AG04450 (cell line): ENCODE results near the gene DVL3. TPM values are rescaled to one million over a fixed set of nuclear protein-coding genes. Genes with fewer than 3 reads are reported as not detected.

ENCODE experiments used
- CTCF ChIA-PET: fragments of 300-600, 350-600 bp; formaldehyde crosslinking; extraction: SDS; loops from one replicate; lab custom pipeline; 2022; ENCODE audit warnings: antibody characterized with exemption, inconsistent platforms; lab: Charles Lee
- POLR2A ChIA-PET: fragments of 350-600 bp; formaldehyde crosslinking; extraction: SDS; loops from one replicate; lab custom pipeline; 2021; ENCODE audit warnings: antibody characterized with exemption, inconsistent platforms; lab: Yijun Ruan, JAX
- DNase-seq: peaks from one replicate; pipeline ENCODE4 v3.0.0-alpha.2; 2011; ENCODE audit warnings: low read depth, low spot score
- H3K27ac ChIP-seq: one replicate; pipeline ENCODE4 v1.5.1; 2012; ENCODE audit warnings: low read depth, low read length, control low read depth
- H3K27me3 ChIP-seq: one replicate; pipeline ENCODE4 v1.6.0; 2012; ENCODE audit warnings: low read length; ENCODE audit not compliant: control insufficient read depth, insufficient read depth
- H3K4me3 ChIP-seq: 2 replicates; pipeline ENCODE4 v1.5.1; 2011; ENCODE audit warnings: mild to moderate bottlenecking, low read depth, low read length, control low read depth
- H3K9me3 ChIP-seq: 2 replicates; pipeline ENCODE4 v1.5.1; 2012; ENCODE audit warnings: low read length; ENCODE audit not compliant: control insufficient read depth, insufficient read depth
- polyA plus RNA-seq: library from polyadenylated mRNA; depleted of rRNA; stranded (reverse); fragments of >200 nt; gene quantifications from 2 replicates; pipeline ENCODE4 v1.2.3, GENCODE V29; 2011; rRNA removed
- TF ChIP-seq, protein P1 (sequence below): IDR thresholded peaks from 2 replicates; pipeline ENCODE4 v1.5.1; 2011; ENCODE audit warnings: low read depth, low read length, control low read depth, inconsistent platforms

Gene DVL3
- polyA plus RNA-seq, 1 experiment = 29.7 TPM

DNA sequence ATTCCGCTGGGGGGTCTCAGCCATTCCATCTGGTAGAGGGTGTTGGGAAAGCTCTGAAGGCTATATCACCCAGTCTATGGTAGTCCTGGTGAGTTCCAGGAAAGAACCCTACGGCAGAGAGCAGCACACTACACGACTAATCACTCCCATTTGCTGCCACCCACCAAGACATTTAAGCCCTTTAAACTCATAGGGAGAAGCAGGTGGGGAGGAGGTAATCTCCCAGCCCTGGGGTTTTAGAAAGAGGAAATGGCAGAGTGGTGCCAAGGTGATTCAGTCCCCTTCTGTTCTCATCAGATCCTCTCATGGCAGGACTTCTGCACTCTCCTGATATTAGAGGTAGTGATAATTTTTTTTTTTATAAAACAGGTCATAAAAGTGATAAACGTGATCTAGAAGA is 63.6 kb downstream of the DVL3 start:
- CTCF ChIA-PET = no interaction called here
- POLR2A ChIA-PET = no interaction called here
- no peak for DNase-seq
- Histone ChIP-seq H3K4me3 (no peak overlapping the region), H3K9me3 (no peaks in the 10 kb centered on the region), H3K27me3 (peaks cover 13% of the 10 kb centered on the region), H3K27ac (no peak overlapping the region)
- TF ChIP-seq, protein P1, sequence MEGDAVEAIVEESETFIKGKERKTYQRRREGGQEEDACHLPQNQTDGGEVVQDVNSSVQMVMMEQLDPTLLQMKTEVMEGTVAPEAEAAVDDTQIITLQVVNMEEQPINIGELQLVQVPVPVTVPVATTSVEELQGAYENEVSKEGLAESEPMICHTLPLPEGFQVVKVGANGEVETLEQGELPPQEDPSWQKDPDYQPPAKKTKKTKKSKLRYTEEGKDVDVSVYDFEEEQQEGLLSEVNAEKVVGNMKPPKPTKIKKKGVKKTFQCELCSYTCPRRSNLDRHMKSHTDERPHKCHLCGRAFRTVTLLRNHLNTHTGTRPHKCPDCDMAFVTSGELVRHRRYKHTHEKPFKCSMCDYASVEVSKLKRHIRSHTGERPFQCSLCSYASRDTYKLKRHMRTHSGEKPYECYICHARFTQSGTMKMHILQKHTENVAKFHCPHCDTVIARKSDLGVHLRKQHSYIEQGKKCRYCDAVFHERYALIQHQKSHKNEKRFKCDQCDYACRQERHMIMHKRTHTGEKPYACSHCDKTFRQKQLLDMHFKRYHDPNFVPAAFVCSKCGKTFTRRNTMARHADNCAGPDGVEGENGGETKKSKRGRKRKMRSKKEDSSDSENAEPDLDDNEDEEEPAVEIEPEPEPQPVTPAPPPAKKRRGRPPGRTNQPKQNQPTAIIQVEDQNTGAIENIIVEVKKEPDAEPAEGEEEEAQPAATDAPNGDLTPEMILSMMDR = no peak

DNA sequence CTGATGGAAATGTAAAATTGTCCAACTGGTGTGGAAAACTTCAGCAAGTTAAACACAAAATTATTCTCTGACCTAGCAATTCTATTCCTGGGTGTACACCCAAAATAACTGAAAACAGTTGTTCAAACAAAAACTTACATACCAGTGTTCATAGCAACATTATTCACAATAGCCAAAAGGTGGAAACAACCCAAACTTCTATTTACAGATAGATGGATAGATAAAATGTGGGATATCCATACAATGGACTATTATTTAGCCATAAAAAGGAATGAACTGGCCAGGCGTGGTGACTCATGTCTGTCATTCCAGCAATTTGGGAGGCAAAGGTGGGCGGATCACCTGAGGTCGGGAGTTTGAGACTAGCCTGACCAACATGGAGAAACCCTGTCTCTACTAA is 67.3 kb downstream of the DVL3 start:
- peaks cover 15% of the 10 kb centered on the region for H3K27me3 ChIP-seq
- H3K9me3 ChIP-seq = no peaks in the 10 kb centered on the region
- H3K27ac ChIP-seq = no peak overlapping the region
- TF ChIP-seq, protein P1 = no peak
- DNase-seq = no peak
- ChIA-PET CTCF (interaction anchor here (0.7 kb wide), 1 partner anchor 43 kb away, joined by 5 read pairs; no protein-coding TSS in a partner anchor), POLR2A (interaction anchor here (0.6 kb wide), 1 partner anchor 242 kb away, joined by 4 read pairs; no protein-coding TSS in a partner anchor)
- no peak overlapping the region for H3K4me3 ChIP-seq

Other genes starting within 250 kb of the DVL3 start
- 27.4 and 30.6 TPM in 2 replicates for gene ABCC5, start 137.5 kb upstream of the DVL3 start, polyA plus RNA-seq
- gene HTR3D, start 123.6 kb upstream of the DVL3 start, polyA plus RNA-seq = not detected in 2 replicates
- gene HTR3C, start 102.3 kb upstream of the DVL3 start, polyA plus RNA-seq = not detected in 2 replicates
- not detected in 2 replicates for gene HTR3E, start 58.3 kb upstream of the DVL3 start, polyA plus RNA-seq
- gene EIF2B5, start 20.0 kb upstream of the DVL3 start, polyA plus RNA-seq = 28.8 and 29.8 TPM in 2 replicates
- 963 and 1,068 TPM in 2 replicates for gene AP2M1, start 19.5 kb downstream of the DVL3 start, polyA plus RNA-seq
- gene ABCF3, start 30.8 kb downstream of the DVL3 start, polyA plus RNA-seq = 43.1 and 50.0 TPM in 2 replicates
- not detected in 2 replicates for gene VWA5B2, start 74.2 kb downstream of the DVL3 start, polyA plus RNA-seq
- gene ALG3, start 93.6 kb downstream of the DVL3 start, polyA plus RNA-seq = 35.6 and 44.5 TPM in 2 replicates
- 3.2 and 4.0 TPM in 2 replicates for gene EEF1AKMT4, start 94.3 kb downstream of the DVL3 start, polyA plus RNA-seq
- gene CAMK2N2, start 106.2 kb downstream of the DVL3 start, polyA plus RNA-seq = 0.07 and 0.27 TPM in 2 replicates
- not detected in 2 replicates for gene ECE2, start 120.6 kb downstream of the DVL3 start, polyA plus RNA-seq
- gene PSMD2, start 143.9 kb downstream of the DVL3 start, polyA plus RNA-seq = 318 and 363 TPM in 2 replicates
- gene EIF4G1, start 159.2 kb downstream of the DVL3 start, polyA plus RNA-seq = 191 and 224 TPM in 2 replicates
- gene FAM131A, start 182.2 kb downstream of the DVL3 start, polyA plus RNA-seq = 8.5 and 9.3 TPM in 2 replicates
- gene CLCN2, start 206.2 kb downstream of the DVL3 start, polyA plus RNA-seq = 1.7 and 2.1 TPM in 2 replicates
- gene POLR2H, start 206.3 kb downstream of the DVL3 start, polyA plus RNA-seq = 81.2 and 94.4 TPM in 2 replicates
- 0.06 TPM in 1 of 2 replicates, not detected in the other for gene THPO, start 222.8 kb downstream of the DVL3 start, polyA plus RNA-seq
- gene CHRD, start 224.7 kb downstream of the DVL3 start, polyA plus RNA-seq = 0.11 and 0.12 TPM in 2 replicates